ENCODE measurements around the gene INPP4B.

The INPP4B gene

DNA sequence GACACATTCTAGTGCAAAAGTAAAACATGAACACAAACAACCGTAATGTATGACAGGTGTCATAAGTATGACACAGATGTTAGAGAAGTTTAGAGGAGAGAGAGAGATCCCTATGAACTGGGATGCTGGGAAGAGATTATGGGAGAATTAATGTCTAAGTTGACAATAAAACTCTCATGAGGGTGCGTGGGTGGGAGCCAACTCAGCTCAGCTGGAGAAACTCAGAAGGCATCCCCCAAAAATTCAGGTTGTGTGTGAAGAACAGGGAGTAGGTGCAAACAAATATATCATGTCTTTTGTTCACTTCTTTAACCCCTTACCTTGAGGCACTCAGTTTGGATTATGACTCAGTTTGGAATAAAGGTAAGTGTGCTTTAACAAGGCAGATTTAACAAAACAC, 484.1 kb downstream of the INPP4B start:
- DNase-seq (ENCODE audit: low read depth in 2 of 2) = no peak
- H3K4me3 ChIP-seq (replicated peaks in 1 of 2; ENCODE audit: low read depth in 2 of 2, low read length in 2 of 2) = no peak overlapping the region
- TF ChIP-seq, protein P1, sequence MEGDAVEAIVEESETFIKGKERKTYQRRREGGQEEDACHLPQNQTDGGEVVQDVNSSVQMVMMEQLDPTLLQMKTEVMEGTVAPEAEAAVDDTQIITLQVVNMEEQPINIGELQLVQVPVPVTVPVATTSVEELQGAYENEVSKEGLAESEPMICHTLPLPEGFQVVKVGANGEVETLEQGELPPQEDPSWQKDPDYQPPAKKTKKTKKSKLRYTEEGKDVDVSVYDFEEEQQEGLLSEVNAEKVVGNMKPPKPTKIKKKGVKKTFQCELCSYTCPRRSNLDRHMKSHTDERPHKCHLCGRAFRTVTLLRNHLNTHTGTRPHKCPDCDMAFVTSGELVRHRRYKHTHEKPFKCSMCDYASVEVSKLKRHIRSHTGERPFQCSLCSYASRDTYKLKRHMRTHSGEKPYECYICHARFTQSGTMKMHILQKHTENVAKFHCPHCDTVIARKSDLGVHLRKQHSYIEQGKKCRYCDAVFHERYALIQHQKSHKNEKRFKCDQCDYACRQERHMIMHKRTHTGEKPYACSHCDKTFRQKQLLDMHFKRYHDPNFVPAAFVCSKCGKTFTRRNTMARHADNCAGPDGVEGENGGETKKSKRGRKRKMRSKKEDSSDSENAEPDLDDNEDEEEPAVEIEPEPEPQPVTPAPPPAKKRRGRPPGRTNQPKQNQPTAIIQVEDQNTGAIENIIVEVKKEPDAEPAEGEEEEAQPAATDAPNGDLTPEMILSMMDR (IDR thresholded peaks at IDR 0.05; ENCODE audit: low read depth, low read length) = no peak

DNA sequence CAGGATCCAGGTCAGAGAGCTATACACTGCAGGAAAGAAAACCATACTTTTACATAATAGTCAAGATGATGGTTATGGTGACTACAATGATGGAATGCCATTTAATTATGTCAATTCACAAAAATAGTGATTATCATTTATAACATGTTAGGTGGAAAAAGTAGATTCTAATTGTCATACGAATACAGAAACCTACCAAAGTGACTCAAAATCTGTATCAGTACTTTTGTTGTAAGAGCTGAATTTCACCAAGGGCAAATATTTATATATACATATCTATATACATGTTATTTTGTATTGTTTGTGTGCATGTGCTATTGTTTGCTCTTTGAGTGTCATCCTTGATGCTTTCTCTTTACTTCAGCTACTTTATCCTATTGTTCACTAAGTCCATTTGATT, 485.4 kb downstream of the INPP4B start:
- DNase-seq (ENCODE audit: low read depth in 2 of 2) = no peak
- TF ChIP-seq, protein P1 (IDR thresholded peaks at IDR 0.05; ENCODE audit: low read depth, low read length) = no peak
- no peak overlapping the region for H3K4me3 ChIP-seq (replicated peaks in 1 of 2; ENCODE audit: low read depth in 2 of 2, low read length in 2 of 2)

DNA sequence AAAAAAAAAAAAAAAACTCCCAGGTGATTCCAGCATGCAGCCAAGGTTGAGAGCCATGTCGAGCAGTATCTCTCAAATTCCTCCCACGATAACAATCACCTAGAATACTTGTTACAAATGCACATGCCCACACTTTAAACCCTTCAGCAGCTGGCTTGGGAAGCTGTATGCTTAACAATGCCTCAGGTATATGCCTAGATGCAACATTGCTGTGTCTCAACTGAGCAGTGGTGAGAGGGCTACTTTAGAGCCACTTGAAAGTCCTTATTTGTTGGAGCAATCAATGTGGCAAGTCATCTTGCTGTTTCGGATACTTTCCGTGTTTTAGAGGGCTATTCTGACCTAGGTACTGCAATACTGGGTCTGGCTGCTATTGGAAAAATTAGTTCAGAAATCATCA, 487.4 kb downstream of the INPP4B start:
- TF ChIP-seq, protein P1 (IDR thresholded peaks at IDR 0.05; ENCODE audit: low read depth, low read length) = no peak
- DNase-seq (ENCODE audit: low read depth in 2 of 2) = no peak
- H3K4me3 ChIP-seq (replicated peaks in 1 of 2; ENCODE audit: low read depth in 2 of 2, low read length in 2 of 2) = no peak overlapping the region

DNA sequence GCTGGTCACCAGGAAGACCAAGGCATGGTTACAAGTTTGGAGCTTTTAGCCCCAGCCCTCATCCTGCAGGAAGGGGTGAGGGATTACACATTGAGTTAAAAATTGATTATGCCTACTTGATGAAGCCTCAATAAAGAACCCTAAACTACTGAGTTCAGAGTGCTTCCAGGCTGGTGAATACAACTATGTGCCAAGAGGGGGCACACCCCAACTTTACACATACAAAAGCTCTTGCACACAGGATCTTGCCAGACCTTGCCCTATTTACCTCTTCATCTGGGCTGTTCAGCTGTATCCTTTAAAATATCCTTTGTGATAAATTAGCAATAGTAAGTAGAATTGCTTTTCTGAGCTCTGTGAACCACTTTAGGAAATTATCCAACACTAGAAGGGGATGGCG, 489.3 kb downstream of the INPP4B start:
- H3K4me3 ChIP-seq (replicated peaks in 1 of 2; ENCODE audit: low read depth in 2 of 2, low read length in 2 of 2) = no peak overlapping the region
- TF ChIP-seq, protein P1 (IDR thresholded peaks at IDR 0.05; ENCODE audit: low read depth, low read length) = no peak
- no peak for DNase-seq (ENCODE audit: low read depth in 2 of 2)

DNA sequence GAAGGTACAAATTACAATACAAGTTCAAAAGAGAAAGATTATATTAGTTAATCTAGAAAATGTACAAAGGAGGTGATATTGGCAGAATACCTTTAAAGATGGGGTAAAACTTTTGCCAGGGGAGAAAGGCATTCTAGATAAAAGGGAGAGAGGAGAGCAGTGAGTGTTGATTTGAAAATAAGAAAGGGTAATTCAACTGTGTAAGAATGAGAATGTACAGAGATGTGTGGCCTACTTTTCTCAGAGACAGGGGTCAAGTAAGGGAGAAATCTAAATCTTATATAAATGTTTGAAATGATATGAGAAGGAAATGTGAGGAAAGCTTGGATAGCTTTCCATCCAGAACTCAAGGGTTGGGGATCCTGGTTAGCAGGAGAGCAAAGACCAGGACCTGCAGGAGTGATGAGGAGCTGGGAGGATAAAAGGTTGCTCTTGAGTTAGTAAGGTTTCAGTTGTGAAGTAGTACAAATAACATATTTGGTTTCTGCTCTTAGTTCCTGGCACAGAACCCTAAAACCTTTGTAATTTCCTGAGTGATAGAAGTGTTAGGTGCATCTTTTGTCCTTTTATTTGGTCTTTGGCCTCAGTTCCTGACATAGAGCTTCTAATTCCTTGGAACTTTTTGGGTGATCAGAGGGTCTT, 489.9 kb downstream of the INPP4B start:
- H3K4me3 ChIP-seq (replicated peaks in 1 of 2; ENCODE audit: low read depth in 2 of 2, low read length in 2 of 2) = no peak overlapping the region
- DNase-seq (ENCODE audit: low read depth in 2 of 2) = no peak

DNA sequence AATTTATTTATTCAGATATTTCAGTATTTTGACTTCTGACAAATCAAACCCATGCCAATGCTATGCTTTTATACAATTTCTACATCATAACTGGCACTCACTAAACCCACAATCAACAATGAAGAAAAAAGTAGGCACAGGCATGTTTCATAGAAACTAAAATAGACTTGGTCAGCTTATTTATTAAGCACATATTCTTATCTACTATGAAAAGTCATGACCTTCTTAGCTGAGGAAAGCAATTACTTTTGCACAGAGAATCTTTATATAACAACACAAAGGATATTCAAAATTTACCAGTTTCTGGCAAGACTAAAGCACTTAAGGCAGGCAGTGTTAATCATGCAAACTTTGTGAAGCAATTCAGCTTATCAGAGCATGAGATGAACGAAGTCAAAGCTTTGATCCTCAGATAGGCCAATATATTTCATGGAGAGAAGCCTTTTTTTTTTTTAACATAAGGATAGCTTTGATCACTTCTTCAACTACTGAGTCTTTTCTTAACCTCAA, 490.6 kb downstream of the INPP4B start:
- TF ChIP-seq, protein P1 (IDR thresholded peaks at IDR 0.05; ENCODE audit: low read depth, low read length) = no peak
- H3K4me3 ChIP-seq (replicated peaks in 1 of 2; ENCODE audit: low read depth in 2 of 2, low read length in 2 of 2) = no peak overlapping the region
- DNase-seq (ENCODE audit: low read depth in 2 of 2) = peak in 1 of 2 donors; percentile 19

More for the DNA sequence above, 489.9 kb downstream of the INPP4B start:
- TF ChIP-seq, protein P1 (IDR thresholded peaks at IDR 0.05; ENCODE audit: low read depth, low read length) = no peak
